H1 (cell line): ENCODE results near the gene NMNAT3. TPM values are rescaled to one million over a fixed set of nuclear protein-coding genes. Genes with fewer than 3 reads are reported as not detected.

Experiments used
- CTCF ChIA-PET: fragments of 300-600 bp; sonication (Branson Sonifier 250); formaldehyde crosslinking; loops from one replicate; lab custom pipeline; 2021; ENCODE audit not compliant: partially characterized antibody; lab: Charles Lee
- POLR2A ChIA-PET: fragments of 300-600 bp; sonication (Branson Sonifier 250); formaldehyde crosslinking; loops from one replicate; lab custom pipeline; 2021; ENCODE audit warnings: inconsistent platforms; ENCODE audit not compliant: partially characterized antibody; lab: Charles Lee
- DNase-seq, 2 experiments: peaks; one replicate each; pipeline versions ENCODE4 v3.0.0 to v3.0.0-alpha.2; 2010 to 2022; ENCODE audit warnings: low spot score in 2 of 2, low read depth in 1 of 2, mixed read lengths in 1 of 2
- FAIRE-seq: peaks from 2 replicates; lab custom pipeline; 2011; peaks lifted over from hg19 to GRCh38; lab: Jason Lieb, UNC
- H2AFZ ChIP-seq: 2 replicates; pipeline ENCODE4 v1.8.1; 2012; ENCODE audit warnings: low read length, inconsistent platforms
- H2AK5ac ChIP-seq: 2 replicates; pipeline ENCODE4 v1.6.1; 2013; ENCODE audit warnings: low read depth, low read length
- H2BK120ac ChIP-seq: replicated peaks from 2 replicates; pipeline ENCODE3; 2013; ENCODE audit warnings: low read depth, low read length, inconsistent platforms
- H2BK12ac ChIP-seq: 2 replicates; pipeline ENCODE4 v1.6.1; 2013; ENCODE audit warnings: low read depth, low read length
- H2BK15ac ChIP-seq: 2 replicates; pipeline ENCODE4 v1.6.1; 2013; ENCODE audit warnings: low read length
- H2BK20ac ChIP-seq: 2 replicates; pipeline ENCODE4 v1.6.1; 2013; ENCODE audit warnings: low read length
- H2BK5ac ChIP-seq: 2 replicates; pipeline ENCODE4 v1.6.1; 2013; ENCODE audit warnings: low read depth, low read length
- H3K14ac ChIP-seq: 2 replicates; pipeline ENCODE4 v1.6.1; 2013; ENCODE audit warnings: inconsistent platforms; ENCODE audit not compliant: insufficient read length
- H3K18ac ChIP-seq: 2 replicates; pipeline ENCODE4 v1.6.1; 2013; ENCODE audit warnings: low read length; ENCODE audit errors: extremely low read depth
- H3K23ac ChIP-seq: 2 replicates; pipeline ENCODE4 v1.6.1; 2013; ENCODE audit warnings: inconsistent platforms; ENCODE audit not compliant: insufficient read length
- H3K23me2 ChIP-seq: 2 replicates; pipeline ENCODE4 v1.6.1; 2013; ENCODE audit warnings: low read depth, low read length
- H3K27ac ChIP-seq: 2 replicates; pipeline ENCODE4 v1.6.1; 2011; ENCODE audit warnings: low read depth, low read length, inconsistent platforms
- H3K27me3 ChIP-seq, 4 experiments: replicated peaks in 1 of 4; 1 replicate in 1 of 4; 2 replicates in 3 of 4; pipeline versions ENCODE4 v1.6.1 to v1.8.1; 2011 to 2013; ENCODE audit warnings: low read length in 3 of 4, mild to moderate bottlenecking in 3 of 4, inconsistent platforms in 2 of 4, mixed read lengths in 2 of 4, moderate library complexity in 1 of 4; ENCODE audit not compliant: control insufficient read depth in 3 of 4, insufficient read depth in 3 of 4; ENCODE audit errors: extremely low read depth in 1 of 4
- H3K36me3 ChIP-seq, 4 experiments: 2 replicates each; pipeline versions ENCODE4 v1.6.1 to v1.8.1; 2011 to 2013; ENCODE audit warnings: mild to moderate bottlenecking in 4 of 4, low read length in 3 of 4, moderate library complexity in 2 of 4, control low read depth in 1 of 4, inconsistent platforms in 1 of 4; ENCODE audit not compliant: insufficient read depth in 4 of 4, control insufficient read depth in 2 of 4
- H3K4ac ChIP-seq: replicated peaks from 2 replicates; pipeline ENCODE3; 2013; ENCODE audit warnings: low read length, low read depth, mixed read lengths, inconsistent platforms; ENCODE audit not compliant: insufficient read length
- H3K4me1 ChIP-seq, 4 experiments: replicated peaks in 1 of 4; 1 replicate in 1 of 4; 2 replicates in 3 of 4; pipeline versions ENCODE4 v1.6.1 to v1.8.1; 2011 to 2013; ENCODE audit warnings: low read length in 3 of 4, inconsistent platforms in 2 of 4, mixed read lengths in 1 of 4; ENCODE audit not compliant: insufficient read depth in 4 of 4, control insufficient read depth in 3 of 4
- H3K4me2 ChIP-seq, 2 experiments: 2 replicates each; pipeline versions ENCODE4 v1.6.1 to v1.8.1; 2011 to 2013; ENCODE audit warnings: low read depth in 2 of 2, low read length in 2 of 2, control low read depth in 1 of 2, inconsistent platforms in 1 of 2, mild to moderate bottlenecking in 1 of 2; ENCODE audit not compliant: insufficient read depth in 1 of 2
- H3K4me3 ChIP-seq, 4 experiments: fragments of 200-600, 300-600 bp in 1 of 4; sonication (generic), shearing (Covaris generic), sonication (Bioruptor Twin) in 1 of 4; 2 replicates each; pipeline versions ENCODE4 v1.5.1 to v1.8.1; 2011 to 2016; ENCODE audit warnings: low read length in 4 of 4, low read depth in 3 of 4, control low read depth in 2 of 4, inconsistent platforms in 2 of 4, mild to moderate bottlenecking in 2 of 4, mixed read lengths in 1 of 4, moderate library complexity in 1 of 4; ENCODE audit not compliant: insufficient read depth in 2 of 4; ENCODE audit errors: extremely low read depth in 1 of 4
- H3K56ac ChIP-seq: replicated peaks from 2 replicates; pipeline ENCODE3; 2013; ENCODE audit warnings: low read depth, mild to moderate bottlenecking, mixed read lengths, low read length, inconsistent platforms; ENCODE audit not compliant: insufficient read length
- H3K79me1 ChIP-seq: 2 replicates; pipeline ENCODE4 v1.6.1; 2013; ENCODE audit warnings: low read depth, low read length, control low read depth
- H3K79me2 ChIP-seq, 2 experiments: 2 replicates each; pipeline versions ENCODE4 v1.6.1 to v1.8.1; 2012 to 2013; ENCODE audit warnings: low read length in 2 of 2, mild to moderate bottlenecking in 2 of 2, inconsistent platforms in 1 of 2; ENCODE audit not compliant: insufficient read depth in 2 of 2, control insufficient read depth in 1 of 2
- H3K9ac ChIP-seq, 4 experiments: replicated peaks in 1 of 4; 1 replicate in 1 of 4; 2 replicates in 3 of 4; pipeline versions ENCODE4 v1.6.1 to v1.8.1; 2011 to 2013; ENCODE audit warnings: low read depth in 3 of 4, low read length in 3 of 4, control low read depth in 2 of 4, mild to moderate bottlenecking in 2 of 4, moderate library complexity in 2 of 4, inconsistent platforms in 1 of 4; ENCODE audit errors: extremely low read depth in 1 of 4
- H3K9me3 ChIP-seq, 2 experiments: 2 replicates each; pipeline versions ENCODE4 v1.6.1 to v1.8.1; 2012 to 2013; ENCODE audit warnings: mild to moderate bottlenecking in 2 of 2, moderate library complexity in 2 of 2, control low read depth in 1 of 2, inconsistent platforms in 1 of 2, low read depth in 1 of 2, low read length in 1 of 2, mixed read lengths in 1 of 2; ENCODE audit not compliant: insufficient read depth in 2 of 2
- H4K20me1 ChIP-seq, 2 experiments: replicated peaks in 1 of 2; 2 replicates each; pipeline versions ENCODE3 to v1.8.1; 2011 to 2013; ENCODE audit warnings: inconsistent platforms in 2 of 2, low read length in 2 of 2, mild to moderate bottlenecking in 1 of 2; ENCODE audit not compliant: insufficient read depth in 2 of 2, control insufficient read depth in 1 of 2
- H4K5ac ChIP-seq: 2 replicates; pipeline ENCODE4 v1.6.1; 2013; ENCODE audit warnings: low read length, low read depth, mixed read lengths, inconsistent platforms; ENCODE audit not compliant: insufficient read length
- H4K8ac ChIP-seq: 2 replicates; pipeline ENCODE4 v1.8.0; 2013; ENCODE audit warnings: mild to moderate bottlenecking, moderate library complexity, low read length, inconsistent platforms; ENCODE audit not compliant: insufficient read depth; ENCODE audit errors: extremely low read depth
- H4K91ac ChIP-seq: replicated peaks from 2 replicates; pipeline ENCODE3; 2013; ENCODE audit warnings: low read length, mixed read lengths, inconsistent platforms; ENCODE audit not compliant: insufficient read length
- WGBS, 2 experiments: shearing (Covaris generic) in 1 of 2; methylation state at CpG; one replicate each; pipeline versions ENCODE4 v1.1.6 to v1.1.7; 2013 to 2015; ENCODE audit warnings: low lambda C conversion rate in 2 of 2, mixed read lengths in 2 of 2, inconsistent platforms in 1 of 2, low coverage in 1 of 2, missing lambda C conversion rate in 1 of 2; ENCODE audit not compliant: insufficient replicate concordance in 2 of 2, insufficient coverage in 1 of 2, insufficient read length in 1 of 2; ENCODE audit errors: extremely low coverage in 1 of 2, missing lambda C conversion rate in 1 of 2; 5-methylcytosine and 5-hydroxymethylcytosine counted together
- polyA plus RNA-seq, 7 experiments: library from polyadenylated mRNA; depleted of rRNA in 3 of 7; stranded (reverse) in 5 of 7; unstranded in 2 of 7; fragments of >200 nt in 5 of 7; fragments of 200-250 nt in 2 of 7; gene quantifications; 1 replicate in 5 of 7; 2 replicates in 1 of 7; 4 replicates in 1 of 7; pipeline versions ENCODE4 v1.2.1 to v1.2.3, GENCODE V29; 2011 to 2013; ENCODE audit warnings: missing spikeins in 2 of 7, mixed read lengths in 2 of 7
- total RNA-seq: library from RNA; stranded (reverse); fragmentation: NEBNext Ultra II Directional; extraction: Animal tissue kit (Norgen Biotek cat#: 25700); gene quantifications from 2 replicates; pipeline ENCODE4 v1.2.1, GENCODE V29; 2021

NMNAT3 gene
- total and polyA plus RNA-seq, 2 of the 8 experiments (the other 6 are each of a cell fraction or from before 2014, with no cell fraction given): 4.2 to 4.3 TPM

GRCh38 chr3:139557041-139557440 is 120.7 kb downstream of the NMNAT3 start:
- Histone ChIP-seq H2BK120ac (no peak overlapping the region), H3K4ac (no peak overlapping the region), H2BK15ac (no peak overlapping the region), H4K91ac (no peak overlapping the region), H3K27ac (no peak overlapping the region), H3K79me1 (no peaks in the 10 kb centered on the region), H2AK5ac (no peak overlapping the region), H3K4me3 (no peak overlapping the region), H4K20me1 (no peaks in the 10 kb centered on the region), H3K9me3 (no peaks in the 10 kb centered on the region), H3K9ac (no peak overlapping the region), H2BK5ac (no peak overlapping the region), H3K18ac (no peak overlapping the region), H3K27me3 (no peaks in the 10 kb centered on the region), H2BK12ac (no peak overlapping the region), H4K5ac (no peak overlapping the region), H3K36me3 (no peaks in the 10 kb centered on the region), H3K4me1 (peaks cover 0 to 3% (median 0%) of the 10 kb centered on the region in 4 experiments; a peak in 1 of 7 replicates), H2BK20ac (no peak overlapping the region), H3K23ac (no peak overlapping the region), H4K8ac (no peak overlapping the region), H3K79me2 (no peaks in the 10 kb centered on the region), H3K14ac (no peak overlapping the region), H3K4me2 (no peak overlapping the region), H2AFZ (no peak overlapping the region), H3K23me2 (no peaks in the 10 kb centered on the region), H3K56ac (no peak overlapping the region)
- FAIRE-seq (no peak), DNase-seq (no peak)
- WGBS, 2 experiments: 85% methylated on average over 3 of the region's 3 CpGs; no CpG with 5 or more reads in 1 of the 2 experiments
- CTCF ChIA-PET: interaction anchor here (0.5 to 6.4 kb wide), 4 partner anchors 14 to 277 kb away, joined by 3 to 116 read pairs (median 3); no protein-coding TSS in a partner anchor
- POLR2A ChIA-PET: no interaction called here
